ENCODE measurements around the gene GIMAP8. TPM values are rescaled to one million over a fixed set of nuclear protein-coding genes. Genes with fewer than 3 reads are reported as not detected.

GIMAP8 gene
- polyA plus RNA-seq, 1 experiment: not detected

- DNase-seq (ENCODE audit: low read depth, low spot score): peak; percentile 27
- Histone ChIP-seq H3K27ac (ENCODE audit: low read depth, low read length) (no peak overlapping the region), H3K27me3 (ENCODE audit: control insufficient read depth, insufficient read depth, low read length) (no peaks in the 10 kb centered on the region), H3K4me3 (ENCODE audit: low read depth, low read length) (no peak overlapping the region), H3K9me3 (ENCODE audit: control insufficient read depth, insufficient read depth, low read length) (no peaks in the 10 kb centered on the region)
- POLR2A ChIA-PET: interaction anchor here (0.6 kb wide), 1 partner anchor 149 kb away, joined by 5 read pairs; no protein-coding TSS in a partner anchor
- CTCF ChIA-PET: interaction anchor here (0.7 to 1.7 kb wide), 11 partner anchors 8 to 136 kb away, joined by 3 to 5 read pairs (median 3); no protein-coding TSS in a partner anchor
- TF ChIP-seq, protein P1, sequence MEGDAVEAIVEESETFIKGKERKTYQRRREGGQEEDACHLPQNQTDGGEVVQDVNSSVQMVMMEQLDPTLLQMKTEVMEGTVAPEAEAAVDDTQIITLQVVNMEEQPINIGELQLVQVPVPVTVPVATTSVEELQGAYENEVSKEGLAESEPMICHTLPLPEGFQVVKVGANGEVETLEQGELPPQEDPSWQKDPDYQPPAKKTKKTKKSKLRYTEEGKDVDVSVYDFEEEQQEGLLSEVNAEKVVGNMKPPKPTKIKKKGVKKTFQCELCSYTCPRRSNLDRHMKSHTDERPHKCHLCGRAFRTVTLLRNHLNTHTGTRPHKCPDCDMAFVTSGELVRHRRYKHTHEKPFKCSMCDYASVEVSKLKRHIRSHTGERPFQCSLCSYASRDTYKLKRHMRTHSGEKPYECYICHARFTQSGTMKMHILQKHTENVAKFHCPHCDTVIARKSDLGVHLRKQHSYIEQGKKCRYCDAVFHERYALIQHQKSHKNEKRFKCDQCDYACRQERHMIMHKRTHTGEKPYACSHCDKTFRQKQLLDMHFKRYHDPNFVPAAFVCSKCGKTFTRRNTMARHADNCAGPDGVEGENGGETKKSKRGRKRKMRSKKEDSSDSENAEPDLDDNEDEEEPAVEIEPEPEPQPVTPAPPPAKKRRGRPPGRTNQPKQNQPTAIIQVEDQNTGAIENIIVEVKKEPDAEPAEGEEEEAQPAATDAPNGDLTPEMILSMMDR (IDR thresholded peaks at IDR 0.05; ENCODE audit: low read depth, low read length): peak; percentile 92
Measured at GRCh38 chr7:150420987-150421674, 29.3 kb upstream of the GIMAP8 start.

GRCh38 chr7:150421831-150422230 is 28.6 kb upstream of the GIMAP8 start:
- Histone ChIP-seq H3K4me3 (ENCODE audit: low read depth, low read length) (no peak overlapping the region), H3K27ac (ENCODE audit: low read depth, low read length) (no peak overlapping the region), H3K9me3 (ENCODE audit: control insufficient read depth, insufficient read depth, low read length) (no peaks in the 10 kb centered on the region), H3K27me3 (ENCODE audit: control insufficient read depth, insufficient read depth, low read length) (no peaks in the 10 kb centered on the region)
- TF ChIP-seq, protein P1 (IDR thresholded peaks at IDR 0.05; ENCODE audit: low read depth, low read length): no peak
- CTCF ChIA-PET: interaction anchor here (0.7 to 1.7 kb wide), 11 partner anchors 9 to 136 kb away, joined by 3 to 5 read pairs (median 3); no protein-coding TSS in a partner anchor
- no peak for DNase-seq (ENCODE audit: low read depth, low spot score)
- POLR2A ChIA-PET: interaction anchor here (0.6 kb wide), 1 partner anchor 150 kb away, joined by 5 read pairs; no protein-coding TSS in a partner anchor

DNA sequence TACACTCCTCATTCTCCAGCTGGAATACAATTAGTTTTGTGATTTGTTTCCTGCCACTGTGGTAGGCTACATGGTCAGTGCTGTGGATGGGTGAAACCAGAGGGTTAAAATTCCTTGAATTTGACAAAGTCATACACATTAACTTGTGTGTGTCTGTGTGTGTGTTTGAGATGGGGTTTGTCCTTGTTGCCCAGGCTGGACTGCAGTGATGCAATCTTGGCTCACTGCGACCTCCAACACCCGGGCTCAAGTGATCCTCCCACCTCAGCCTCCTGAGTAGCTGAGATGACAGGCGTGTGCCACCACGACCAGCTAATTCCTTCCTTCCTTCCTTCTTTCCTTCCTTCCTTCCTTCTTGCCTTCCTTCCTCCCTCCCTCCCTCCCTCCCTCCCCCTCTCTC is 24.8 kb upstream of the GIMAP8 start:
- CTCF ChIA-PET: interaction anchor here (0.6 kb wide), 1 partner anchor 451 kb away, joined by 3 read pairs; no protein-coding TSS in a partner anchor
- POLR2A ChIA-PET: no interaction called here
- no peak overlapping the region for H3K4me3 ChIP-seq (ENCODE audit: low read depth, low read length)

GRCh38 chr7:150428671-150429451 is 21.6 kb upstream of the GIMAP8 start:
- Histone ChIP-seq H3K27ac (ENCODE audit: low read depth, low read length) (peak overlapping the region; percentile 47), H3K9me3 (ENCODE audit: control insufficient read depth, insufficient read depth, low read length) (no peaks in the 10 kb centered on the region; the same call in 1 of the 2 replicates), H3K27me3 (ENCODE audit: control insufficient read depth, insufficient read depth, low read length) (peaks cover 3% of the 10 kb centered on the region), H3K4me3 (ENCODE audit: low read depth, low read length) (no peak overlapping the region)
- ChIA-PET POLR2A (interaction anchor here (0.6 kb wide), 1 partner anchor 563 kb away, joined by 3 read pairs; no protein-coding TSS in a partner anchor), CTCF (interaction anchor here (0.9 to 1.3 kb wide), 2 partner anchors 12 to 20 kb away, joined by 3 to 4 read pairs; no protein-coding TSS in a partner anchor)
- TF ChIP-seq, protein P1 (IDR thresholded peaks at IDR 0.05; ENCODE audit: low read depth, low read length): no peak
- peak; percentile 85 for DNase-seq (ENCODE audit: low read depth, low spot score)

More for the DNA sequence above, 24.8 kb upstream of the GIMAP8 start:
- H3K9me3 ChIP-seq (ENCODE audit: control insufficient read depth, insufficient read depth, low read length): no peaks in the 10 kb centered on the region; the same call in 1 of the 2 replicates
- H3K27me3 ChIP-seq (ENCODE audit: control insufficient read depth, insufficient read depth, low read length): no peaks in the 10 kb centered on the region
- no peak overlapping the region for H3K27ac ChIP-seq (ENCODE audit: low read depth, low read length)
- TF ChIP-seq, protein P1 (IDR thresholded peaks at IDR 0.05; ENCODE audit: low read depth, low read length): no peak
- no peak for DNase-seq (ENCODE audit: low read depth, low spot score)

All from AG04450 (cell line).